Left cardiac atrium (tissue), 4 donors: ENCODE data around the gene ADAMTS8. TPM values are rescaled to one million over a fixed set of nuclear protein-coding genes. Genes with fewer than 3 reads are reported as not detected.

ENCODE experiments used
- ATAC-seq, 2 donors: fragments of 200-7000 bp; cut with Tn5 transposase; one replicate each; pipeline ENCODE4 v1.9.1; 2020; ENCODE audit warnings: mild to moderate bottlenecking in 2 of 2, moderate library complexity in 2 of 2
- DNase-seq: peaks from one replicate; pipeline ENCODE4 v3.0.0-alpha.2; 2020
- intact Hi-C, 2 donors: fragments of 100-400 bp; cut with DNase I; formaldehyde crosslinking; loops; one replicate each; pipeline versions ENCODE4 v1.14.1 to v1.15.1; 2022 to 2023
- total RNA-seq, 2 donors: library from RNA; stranded (reverse); fragmentation: NEBNext Ultra II Directional; extraction: Animal tissue kit (Norgen Biotek cat#: 25700); gene quantifications; one replicate each; pipeline ENCODE4 v1.2.1, GENCODE V29; 2021
- donor health status: DM: no; HTN: yes; CAD: no.
- donor health status: DM: no; HTN: yes; CAD: no; lungs with severe emphysema.
- donor health status: DM: yes; HTN: yes; CAD: no.
- donor health status: Dilated cardiomyopathy.

The ADAMTS8 gene
- total RNA-seq, 2 donors from 2014 or later = 3.3 to 53.0 TPM

DNA sequence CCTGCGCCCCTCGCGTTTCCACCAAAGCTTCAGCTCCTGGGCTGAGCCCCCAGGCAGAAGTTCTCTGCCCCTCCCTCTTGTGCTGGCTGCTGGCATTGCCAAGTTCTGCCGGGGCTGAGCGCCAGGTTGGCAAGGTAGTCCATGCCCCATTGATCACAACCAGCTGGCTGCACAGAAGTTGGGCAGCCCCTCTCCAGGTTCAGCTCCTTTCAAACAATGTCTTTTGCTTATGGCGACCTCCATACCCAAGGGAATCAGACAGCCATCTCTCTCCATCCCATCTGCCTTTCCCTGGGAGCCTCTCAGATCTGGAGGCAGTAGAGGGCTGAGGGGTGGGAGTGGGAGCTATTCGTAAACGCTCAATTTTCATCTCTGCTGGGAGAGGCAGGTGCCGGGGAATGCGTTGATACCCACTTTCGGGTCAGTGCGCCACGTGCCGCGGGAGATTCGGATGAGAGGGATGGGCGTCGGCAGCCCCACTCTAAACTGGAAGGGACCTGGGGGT lies 1.5 kb downstream of the ADAMTS8 start:
- no peak for ATAC-seq
- DNase-seq = no peak
- intact Hi-C loops = loop anchor here (2.0 to 5.0 kb wide), 3 partner anchors 36 to 215 kb away; no protein-coding TSS in a partner anchor

GRCh38 chr11:130426223-130426836 lies 2.1 kb downstream of the ADAMTS8 start:
- peak; percentile 17 to 18 for ATAC-seq
- peak; percentile 42 for DNase-seq
- intact Hi-C loops = loop anchor here (2.0 to 5.0 kb wide), 3 partner anchors 36 to 214 kb away; no protein-coding TSS in a partner anchor

DNA sequence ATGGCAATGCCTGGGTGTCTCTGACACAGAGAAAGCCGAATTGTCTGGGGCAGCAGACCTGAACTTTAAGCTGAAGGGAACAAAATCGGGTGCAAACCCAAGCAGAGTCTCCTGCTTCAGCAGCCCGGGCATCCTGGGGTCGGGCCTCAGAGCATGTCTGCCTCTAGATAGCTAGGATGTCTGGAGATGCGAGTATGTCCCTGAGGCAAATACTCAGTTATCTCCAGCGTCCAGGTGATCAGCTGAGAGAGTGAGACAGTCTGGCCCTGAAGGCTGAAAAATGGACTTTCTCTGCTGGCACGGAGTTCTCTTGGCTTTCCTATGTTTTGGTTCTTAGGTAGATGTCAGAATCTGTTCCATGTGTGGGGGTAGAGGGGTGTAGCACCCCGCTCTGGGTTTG lies 3.3 kb downstream of the ADAMTS8 start:
- ATAC-seq = no peak
- DNase-seq = no peak
- intact Hi-C loops = loop anchor here in 1 of 2 donors (5.0 kb wide), 1 partner anchor 213 kb away; no protein-coding TSS in a partner anchor

GRCh38 chr11:130424613-130425140 lies 3.7 kb downstream of the ADAMTS8 start:
- DNase-seq (no peak), ATAC-seq (no peak)
- intact Hi-C loops = loop anchor here in 1 of 2 donors (5.0 kb wide), 1 partner anchor 212 kb away; no protein-coding TSS in a partner anchor

GRCh38 chr11:130423541-130424142 lies 4.8 kb downstream of the ADAMTS8 start:
- intact Hi-C loops = no loop called here
- no peak for DNase-seq

GRCh38 chr11:130422251-130422995 lies 6.0 kb downstream of the ADAMTS8 start:
- DNase-seq (no peak), ATAC-seq (no peak)
- intact Hi-C loops = no loop called here

More at GRCh38 chr11:130423541-130424142, 4.8 kb downstream of the ADAMTS8 start:
- no peak for ATAC-seq

GRCh38 chr11:130421697-130422096 lies 6.7 kb downstream of the ADAMTS8 start:
- ATAC-seq (no peak), DNase-seq (no peak)
- intact Hi-C loops = no loop called here

DNA sequence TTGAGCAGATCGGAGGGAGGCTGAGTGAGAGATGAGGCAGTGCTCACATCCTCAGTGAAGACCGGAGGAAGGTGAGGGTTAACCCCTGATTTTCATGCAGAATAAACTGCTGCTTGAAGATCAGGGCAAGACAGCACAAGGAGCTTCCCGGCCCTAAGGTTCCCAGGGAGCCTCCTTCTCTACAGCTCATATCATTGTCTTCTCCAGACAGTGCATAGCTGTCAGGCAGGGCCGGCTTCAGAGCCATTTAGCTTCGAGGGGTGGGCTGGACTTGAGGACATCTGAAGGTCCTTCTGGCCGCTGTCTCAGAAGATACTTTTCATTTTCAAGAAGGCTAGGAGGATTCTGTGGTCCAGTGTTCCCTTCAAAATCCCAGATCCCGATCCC lies 7.2 kb downstream of the ADAMTS8 start:
- DNase-seq = no peak
- no peak for ATAC-seq
- intact Hi-C loops = no loop called here

DNA sequence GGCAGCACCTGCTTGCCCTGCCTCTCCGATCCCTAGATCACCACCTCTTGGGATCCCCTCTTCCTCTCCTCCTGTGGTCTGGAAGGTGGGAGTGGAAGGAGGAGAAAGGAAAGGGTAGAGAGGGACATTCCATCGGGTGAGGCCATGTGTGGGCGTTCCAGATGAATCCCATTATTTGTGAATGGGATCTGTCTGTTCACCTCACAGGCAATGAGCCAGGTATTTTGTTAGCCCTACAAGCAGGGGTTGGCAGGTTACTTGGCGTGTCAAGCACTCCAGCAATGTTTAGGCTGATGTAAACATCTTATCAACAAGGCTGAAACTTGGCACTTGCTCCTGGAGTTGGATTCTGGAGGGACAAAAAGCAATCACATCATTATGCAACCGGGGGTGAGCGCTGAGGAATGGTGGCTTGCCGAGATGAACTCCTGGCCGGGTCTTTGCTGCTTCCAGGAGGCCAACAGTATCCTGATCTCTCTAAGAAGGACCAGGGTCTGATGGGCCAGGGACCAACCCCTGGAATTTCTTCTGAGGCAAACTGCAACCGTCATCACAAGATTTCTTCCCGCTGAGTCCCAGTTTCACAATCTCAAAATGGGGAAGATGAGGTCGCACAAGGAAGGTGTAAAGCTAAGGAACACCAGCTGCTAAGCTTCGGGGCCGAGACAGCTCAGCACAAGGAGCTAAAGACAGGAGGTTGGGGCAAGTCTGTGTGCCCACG lies 7.8 kb downstream of the ADAMTS8 start:
- intact Hi-C loops = no loop called here
- DNase-seq (no peak), ATAC-seq (no peak)

DNA sequence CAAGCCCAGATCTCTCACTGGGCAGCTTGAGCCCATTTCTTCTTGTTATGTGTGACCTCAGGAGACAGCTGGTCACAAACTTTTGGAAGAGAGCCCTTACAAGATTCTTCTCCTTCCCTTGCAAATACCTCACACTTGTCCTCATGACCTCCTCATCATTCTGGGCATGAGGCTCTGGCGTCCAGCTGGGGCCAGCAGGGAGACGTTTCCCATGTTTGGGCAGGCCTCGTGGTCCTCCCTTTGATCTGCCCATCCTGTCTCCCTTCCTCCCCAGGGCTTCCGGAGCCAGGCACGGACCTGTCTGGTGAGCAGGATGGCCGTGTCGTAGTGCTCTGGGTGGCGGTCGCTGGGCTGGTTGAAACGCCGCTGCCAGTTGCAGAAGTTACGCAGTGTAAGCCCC lies 9.7 kb downstream of the ADAMTS8 start:
- DNase-seq (no peak), ATAC-seq (peak in 1 of 2 donors; percentile 22)
- intact Hi-C loops = no loop called here

- no peak for DNase-seq
- intact Hi-C loops = no loop called here
- ATAC-seq = no peak
These were observed 10.2 kb downstream of the ADAMTS8 start for GRCh38 chr11:130418210-130418609.

DNA sequence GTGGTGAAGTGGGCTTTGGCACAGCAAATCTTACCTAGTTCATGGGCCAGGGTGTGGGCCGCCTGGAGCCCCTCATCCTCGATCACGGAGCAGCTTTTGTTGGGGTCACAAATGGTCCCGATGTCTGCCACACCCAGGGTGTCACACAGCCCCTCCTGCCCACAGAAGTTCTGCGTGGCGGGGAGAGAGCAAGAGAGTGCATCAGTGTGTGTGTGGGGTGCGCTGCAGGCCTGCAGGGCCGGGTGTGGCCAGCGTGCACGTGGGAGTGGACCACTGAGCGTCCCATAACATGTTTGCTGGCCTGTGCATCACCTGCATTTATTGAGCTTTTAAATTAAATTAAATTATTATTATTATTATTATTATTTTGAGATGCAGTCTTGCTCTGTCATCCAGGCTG lies 11.5 kb downstream of the ADAMTS8 start:
- DNase-seq = no peak
- intact Hi-C loops = no loop called here
- ATAC-seq = no peak

DNA sequence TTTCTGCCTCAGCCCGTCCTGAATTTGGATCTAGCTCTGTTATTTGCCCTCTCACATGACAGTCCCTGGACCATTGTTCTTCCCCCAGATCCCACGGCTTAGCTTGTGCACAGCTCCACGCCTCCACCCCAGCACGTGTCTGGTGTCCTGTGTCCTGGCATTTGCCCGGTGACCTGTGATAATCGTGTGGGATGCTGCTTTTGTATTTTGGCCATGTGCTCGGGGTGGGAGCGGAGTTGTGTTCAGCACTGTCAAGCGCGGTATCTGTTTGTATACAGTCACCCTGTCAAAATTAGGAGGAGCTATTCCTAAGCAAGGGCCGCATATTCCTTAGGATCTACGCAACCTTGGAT lies 11.9 kb downstream of the ADAMTS8 start:
- ATAC-seq (no peak), DNase-seq (no peak)
- intact Hi-C loops = no loop called here

GRCh38 chr11:130415731-130416529 lies 12.5 kb downstream of the ADAMTS8 start:
- DNase-seq = no peak
- no peak for ATAC-seq
- intact Hi-C loops = no loop called here

- peak in 1 of 2 donors; percentile 17 for ATAC-seq
- intact Hi-C loops = no loop called here
- DNase-seq = no peak
These were observed 14.0 kb downstream of the ADAMTS8 start for GRCh38 chr11:130414107-130415080.

DNA sequence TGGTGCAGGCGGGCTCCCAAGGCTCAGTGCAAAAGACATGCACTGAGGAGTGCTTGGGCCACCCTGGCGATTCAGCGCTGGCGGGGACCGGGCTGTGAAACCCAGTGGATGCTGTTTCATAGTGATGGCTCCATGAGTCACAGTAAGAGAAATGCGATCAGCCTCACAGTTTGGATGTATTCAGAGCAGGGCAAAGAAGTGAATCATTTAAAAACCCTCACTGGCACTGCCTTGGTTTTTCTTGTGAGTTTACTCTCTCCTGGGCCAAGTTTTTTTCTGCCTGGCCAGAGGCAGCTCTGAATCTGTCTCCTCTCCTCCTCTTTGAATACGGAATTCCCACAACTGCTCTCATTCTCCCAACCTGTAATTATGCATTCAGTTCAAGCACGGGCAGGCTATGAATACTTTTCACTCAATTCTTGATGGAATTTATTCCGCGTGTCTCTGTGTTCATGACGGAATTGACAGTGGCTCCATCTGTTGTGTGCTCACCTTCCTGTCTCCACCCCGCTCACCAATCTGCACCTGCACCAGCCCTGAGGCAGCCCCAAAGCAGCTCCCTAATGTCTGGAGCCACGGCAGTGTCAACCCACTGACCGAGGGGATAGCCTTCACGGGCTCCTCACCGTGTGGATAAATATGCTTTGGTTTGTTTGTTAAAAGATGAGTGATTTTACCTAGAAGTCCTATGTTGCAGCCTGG lies 14.9 kb downstream of the ADAMTS8 start:
- intact Hi-C loops = no loop called here
- DNase-seq (no peak), ATAC-seq (peak in 1 of 2 donors; percentile 63)

- intact Hi-C loops = no loop called here
- peak; percentile 62 for DNase-seq
- ATAC-seq = peak; percentile 68 to 77
These were observed 17.2 kb downstream of the ADAMTS8 start for GRCh38 chr11:130411223-130411622.
